Mammary epithelial cell (primary cell): ENCODE data around the gene CNTROB.

Experiments used
- EZH2 ChIP-seq: IDR thresholded peaks from 2 replicates; pipeline ENCODE4 v1.6.1; 2012; ENCODE audit warnings: low read length, inconsistent platforms, borderline replicate concordance
- TF ChIP-seq, protein P1 (sequence below), 2 donors: IDR thresholded peaks in 1 of 2; conservative IDR thresholded peaks in 1 of 2; 2 replicates each; pipeline ENCODE4 v1.5.1; 2011 to 2012; ENCODE audit warnings: inconsistent platforms in 2 of 2, low read length in 2 of 2, mild to moderate bottlenecking in 2 of 2, control low read depth in 1 of 2, low read depth in 1 of 2; ENCODE audit not compliant: insufficient read depth in 1 of 2; ENCODE audit errors: extremely low read depth in 1 of 2

DNA sequence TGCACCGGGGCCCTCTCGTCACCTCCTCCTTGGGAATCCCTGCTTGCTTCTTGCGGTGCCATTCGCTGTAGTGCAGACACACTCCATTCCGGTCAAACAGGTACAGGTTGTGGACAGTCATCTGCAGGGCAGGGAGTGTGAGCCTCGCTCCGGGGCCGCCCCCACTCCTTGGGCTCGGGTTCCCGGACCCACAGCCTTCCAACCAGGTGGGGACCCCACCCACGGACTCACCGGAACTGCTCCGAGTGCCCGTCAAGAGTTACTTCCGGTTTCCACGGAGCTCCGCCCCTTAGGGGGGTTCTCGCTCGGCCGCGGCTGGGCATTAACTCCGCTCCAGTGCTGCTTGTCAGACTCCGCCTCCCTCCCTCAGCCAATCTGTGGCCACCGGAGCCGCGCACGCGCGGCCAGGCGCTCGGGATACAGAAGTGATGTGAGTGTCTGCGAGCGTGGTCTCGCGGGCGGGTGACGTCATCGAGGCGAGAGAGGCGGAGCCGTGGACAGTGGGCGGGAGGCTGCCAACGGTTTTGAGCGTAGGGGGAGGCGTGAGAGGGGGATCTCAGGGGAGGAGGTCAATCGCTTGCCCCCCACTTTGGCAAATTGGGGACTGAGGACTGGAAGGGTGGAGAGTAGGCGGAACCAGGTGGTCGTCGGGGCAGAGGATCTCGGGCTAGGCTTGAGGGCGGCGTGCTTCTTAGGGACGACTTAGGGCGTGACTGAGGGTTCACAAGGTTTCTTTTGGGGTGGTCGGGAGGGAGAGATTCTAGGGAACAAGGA is at the start of gene CNTROB, which contains the start of gene TRAPPC1:
- TF ChIP-seq, protein P1, sequence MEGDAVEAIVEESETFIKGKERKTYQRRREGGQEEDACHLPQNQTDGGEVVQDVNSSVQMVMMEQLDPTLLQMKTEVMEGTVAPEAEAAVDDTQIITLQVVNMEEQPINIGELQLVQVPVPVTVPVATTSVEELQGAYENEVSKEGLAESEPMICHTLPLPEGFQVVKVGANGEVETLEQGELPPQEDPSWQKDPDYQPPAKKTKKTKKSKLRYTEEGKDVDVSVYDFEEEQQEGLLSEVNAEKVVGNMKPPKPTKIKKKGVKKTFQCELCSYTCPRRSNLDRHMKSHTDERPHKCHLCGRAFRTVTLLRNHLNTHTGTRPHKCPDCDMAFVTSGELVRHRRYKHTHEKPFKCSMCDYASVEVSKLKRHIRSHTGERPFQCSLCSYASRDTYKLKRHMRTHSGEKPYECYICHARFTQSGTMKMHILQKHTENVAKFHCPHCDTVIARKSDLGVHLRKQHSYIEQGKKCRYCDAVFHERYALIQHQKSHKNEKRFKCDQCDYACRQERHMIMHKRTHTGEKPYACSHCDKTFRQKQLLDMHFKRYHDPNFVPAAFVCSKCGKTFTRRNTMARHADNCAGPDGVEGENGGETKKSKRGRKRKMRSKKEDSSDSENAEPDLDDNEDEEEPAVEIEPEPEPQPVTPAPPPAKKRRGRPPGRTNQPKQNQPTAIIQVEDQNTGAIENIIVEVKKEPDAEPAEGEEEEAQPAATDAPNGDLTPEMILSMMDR (conservative IDR thresholded peaks at IDR 0.05 in 1 of 2, IDR thresholded peaks at IDR 0.05 in 1 of 2; ENCODE audit: extremely low read depth in 1 of 2, insufficient read depth in 1 of 2, low read depth in 1 of 2, low read length in 2 of 2): no peak
- TF ChIP-seq EZH2: no peak
